ENCODE results near the gene ADAM15. TPM values are rescaled to one million over a fixed set of nuclear protein-coding genes. Genes with fewer than 3 reads are reported as not detected.

ADAM15 gene
- total RNA-seq, 5 donors from 2014 or later (not counting 1 experiment from before 2014, with no cell fraction given), result 17.3 to 53.0 (median 37.2) TPM

GRCh38 chr1:155081472-155082300 lies 30.6 kb downstream of the ADAM15 start:
- H3K4me3 ChIP-seq (ENCODE audit: control insufficient read depth in 1 of 2, extremely low read depth in 1 of 2, low read length in 1 of 2), result peak overlapping the region; percentile 24 to 51
- H3K36me3 ChIP-seq (ENCODE audit: control insufficient read depth in 2 of 2, extremely low read depth in 1 of 2, insufficient read depth in 1 of 2, low read length in 1 of 2), result no peaks in the 10 kb centered on the region
- H3K9me3 ChIP-seq, result no peaks in the 10 kb centered on the region
- DNase-seq (peak in 8 of 35 experiments; percentile 28 to 57 (median 38)), ATAC-seq (replicated peaks in 1 of 4) (no peak)
- CTCF ChIA-PET, result interaction anchor here in 1 of 2 donors (1.1 kb wide), 1 partner anchor 31 kb away, joined by 5 read pairs; the partner anchor contains the start of gene ADAM15
- Mint-ChIP-seq H3K27ac (peak overlapping the region in 1 of 2 donors; percentile 66), H3K36me3 (no peaks in the 10 kb centered on the region), H3K27me3 (peaks cover 25 to 37% of the 10 kb centered on the region in 2 donors), H3K4me1 (peaks cover 43 to 61% (median 51%) of the 10 kb centered on the region in 3 donors), H3K4me3 (peak overlapping the region; percentile 73 to 85 (median 78)), H3K9me3 (no peaks in the 10 kb centered on the region)
- WGBS (ENCODE audit: insufficient coverage), result 2% methylated on average over 52 of the region's 68 CpGs
- peaks cover 59 to 77% of the 10 kb centered on the region in 2 experiments for H3K4me1 ChIP-seq (ENCODE audit: control insufficient read depth in 1 of 2, extremely low read depth in 1 of 2, insufficient read depth in 2 of 2, low read length in 2 of 2)
- POLR2A ChIA-PET, result no interaction called here
- peaks cover 2 to 67% of the 10 kb centered on the region in 2 experiments for H3K27me3 ChIP-seq (replicated peaks in 1 of 2; ENCODE audit: control insufficient read depth in 2 of 2, extremely low read depth in 1 of 2, insufficient read depth in 2 of 2, low read length in 1 of 2)
- H3K27ac ChIP-seq (ENCODE audit: low read length), result no peak overlapping the region

GRCh38 chr1:155082301-155083051 lies 31.4 kb downstream of the ADAM15 start:
- H3K27me3 Mint-ChIP-seq, result peaks cover 25 to 37% of the 10 kb centered on the region in 2 donors
- peak overlapping the region; percentile 24 to 51 for H3K4me3 ChIP-seq (ENCODE audit: control insufficient read depth in 1 of 2, extremely low read depth in 1 of 2, low read length in 1 of 2)
- no peak for ATAC-seq (replicated peaks in 1 of 4)

GRCh38 chr1:155083052-155083541 lies 32.0 kb downstream of the ADAM15 start:
- H3K4me3 Mint-ChIP-seq, result peak overlapping the region in 1 of 3 donors; percentile 85
- CTCF ChIA-PET, result interaction anchor here (0.6 kb wide), 5 partner anchors 13 to 528 kb away, joined by 3 to 6 read pairs (median 4); partner anchors contain the start of genes ADAM15 (in 2 of the 2) and EFNA4 (in 1 of the 2)
- H3K27me3 Mint-ChIP-seq, result peaks cover 25 to 37% of the 10 kb centered on the region in 2 donors
- DNase-seq, result no peak
- Histone ChIP-seq H3K27ac (ENCODE audit: low read length) (no peak overlapping the region), H3K27me3 (replicated peaks in 1 of 2; ENCODE audit: control insufficient read depth in 2 of 2, extremely low read depth in 1 of 2, insufficient read depth in 2 of 2, low read length in 1 of 2) (peaks cover 2 to 62% of the 10 kb centered on the region in 2 experiments), H3K9me3 (no peaks in the 10 kb centered on the region), H3K4me1 (ENCODE audit: control insufficient read depth in 1 of 2, extremely low read depth in 1 of 2, insufficient read depth in 2 of 2, low read length in 2 of 2) (peaks cover 49 to 80% of the 10 kb centered on the region in 2 experiments), H3K36me3 (ENCODE audit: control insufficient read depth in 2 of 2, extremely low read depth in 1 of 2, insufficient read depth in 1 of 2, low read length in 1 of 2) (no peaks in the 10 kb centered on the region), H3K4me3 (ENCODE audit: control insufficient read depth in 1 of 2, extremely low read depth in 1 of 2, low read length in 1 of 2) (no peak overlapping the region)
- H3K27ac Mint-ChIP-seq, result no peak overlapping the region
- peaks cover 43 to 57% (median 51%) of the 10 kb centered on the region in 3 donors for H3K4me1 Mint-ChIP-seq
- ATAC-seq (replicated peaks in 1 of 4), result no peak
- H3K9me3 Mint-ChIP-seq, result no peaks in the 10 kb centered on the region
- H3K36me3 Mint-ChIP-seq, result no peaks in the 10 kb centered on the region
- WGBS (ENCODE audit: insufficient coverage), result 59% methylated on average over 5 of the region's 6 CpGs
- POLR2A ChIA-PET, result interaction anchor here in 1 of 2 donors (0.5 to 0.6 kb wide), 2 partner anchors 11 to 25 kb away, joined by 3 to 5 read pairs; no protein-coding TSS in a partner anchor

More at GRCh38 chr1:155082301-155083051, 31.4 kb downstream of the ADAM15 start:
- no peaks in the 10 kb centered on the region for H3K9me3 Mint-ChIP-seq
- H3K27ac ChIP-seq (ENCODE audit: low read length), result no peak overlapping the region
- H3K36me3 Mint-ChIP-seq, result no peaks in the 10 kb centered on the region
- POLR2A ChIA-PET, result interaction anchor here in 1 of 2 donors (0.5 to 0.6 kb wide), 2 partner anchors 11 to 25 kb away, joined by 3 to 5 read pairs; no protein-coding TSS in a partner anchor
- peak overlapping the region in 1 of 2 donors; percentile 57 for H3K27ac Mint-ChIP-seq
- peaks cover 52 to 80% of the 10 kb centered on the region in 2 experiments for H3K4me1 ChIP-seq (ENCODE audit: control insufficient read depth in 1 of 2, extremely low read depth in 1 of 2, insufficient read depth in 2 of 2, low read length in 2 of 2)
- WGBS (ENCODE audit: insufficient coverage), result 10% methylated on average over 17 of the region's 36 CpGs
- no peaks in the 10 kb centered on the region for H3K36me3 ChIP-seq (ENCODE audit: control insufficient read depth in 2 of 2, extremely low read depth in 1 of 2, insufficient read depth in 1 of 2, low read length in 1 of 2)
- CTCF ChIA-PET, result interaction anchor here (0.6 kb wide), 5 partner anchors 12 to 528 kb away, joined by 3 to 6 read pairs (median 4); partner anchors contain the start of genes ADAM15 (in 2 of the 2) and EFNA4 (in 1 of the 2)
- H3K4me1 Mint-ChIP-seq, result peaks cover 43 to 58% (median 51%) of the 10 kb centered on the region in 3 donors
- peak overlapping the region; percentile 53 to 85 (median 54) for H3K4me3 Mint-ChIP-seq
- DNase-seq, result peak in 6 of 35 experiments; percentile 23 to 45 (median 28)
- H3K9me3 ChIP-seq, result no peaks in the 10 kb centered on the region
- peaks cover 2 to 67% of the 10 kb centered on the region in 2 experiments for H3K27me3 ChIP-seq (replicated peaks in 1 of 2; ENCODE audit: control insufficient read depth in 2 of 2, extremely low read depth in 1 of 2, insufficient read depth in 2 of 2, low read length in 1 of 2)

- peaks cover 49 to 72% of the 10 kb centered on the region in 2 experiments for H3K4me1 ChIP-seq (ENCODE audit: control insufficient read depth in 1 of 2, extremely low read depth in 1 of 2, insufficient read depth in 2 of 2, low read length in 2 of 2)
- CTCF ChIA-PET, result interaction anchor here in 1 of 2 donors (0.6 to 2.6 kb wide), 19 partner anchors 9 to 605 kb away, joined by 3 to 57 read pairs (median 6); partner anchors contain the start of genes ADAM15, EFNA4, KRTCAP2 and PBXIP1
- no peaks in the 10 kb centered on the region for H3K9me3 Mint-ChIP-seq
- no peaks in the 10 kb centered on the region for H3K9me3 ChIP-seq
- H3K27ac Mint-ChIP-seq, result peak overlapping the region; percentile 81 to 97
- H3K36me3 Mint-ChIP-seq, result no peaks in the 10 kb centered on the region
- no peak for ATAC-seq (replicated peaks in 1 of 4)
- peak overlapping the region; percentile 63 to 84 for H3K4me3 ChIP-seq (ENCODE audit: control insufficient read depth in 1 of 2, extremely low read depth in 1 of 2, low read length in 1 of 2)
- POLR2A ChIA-PET, result interaction anchor here (0.6 to 0.8 kb wide), 2 partner anchors 111 to 452 kb away, joined by 3 read pairs; no protein-coding TSS in a partner anchor
- peaks cover 25 to 37% of the 10 kb centered on the region in 2 donors for H3K27me3 Mint-ChIP-seq
- H3K27me3 ChIP-seq (replicated peaks in 1 of 2; ENCODE audit: control insufficient read depth in 2 of 2, extremely low read depth in 1 of 2, insufficient read depth in 2 of 2, low read length in 1 of 2), result peaks cover 2 to 56% of the 10 kb centered on the region in 2 experiments
- WGBS (ENCODE audit: insufficient coverage), result 42% methylated on average over 6 of the region's 21 CpGs
- no peak overlapping the region for H3K27ac ChIP-seq (ENCODE audit: low read length)
- H3K36me3 ChIP-seq (ENCODE audit: control insufficient read depth in 2 of 2, extremely low read depth in 1 of 2, insufficient read depth in 1 of 2, low read length in 1 of 2), result no peaks in the 10 kb centered on the region
- peak overlapping the region; percentile 87 to 97 (median 94) for H3K4me3 Mint-ChIP-seq
- peak in 3 of 35 experiments; percentile 22 to 62 (median 27) for DNase-seq
- peaks cover 41 to 54% (median 50%) of the 10 kb centered on the region in 3 donors for H3K4me1 Mint-ChIP-seq
Observed at GRCh38 chr1:155083865-155084721, 33.0 kb downstream of the ADAM15 start.

Data from T-cell (primary cell).